SKM-1 treated with dmso at 0.1 percent for 144 hours (cell line): Measurements from ENCODE around the gene ZCCHC14.

Source experiments
- DNase-seq: peaks from one replicate; lab custom pipeline; 2025; ENCODE audit not compliant: unreplicated experiment; lab: John Stamatoyannopoulos, UW

The ZCCHC14 gene

DNA sequence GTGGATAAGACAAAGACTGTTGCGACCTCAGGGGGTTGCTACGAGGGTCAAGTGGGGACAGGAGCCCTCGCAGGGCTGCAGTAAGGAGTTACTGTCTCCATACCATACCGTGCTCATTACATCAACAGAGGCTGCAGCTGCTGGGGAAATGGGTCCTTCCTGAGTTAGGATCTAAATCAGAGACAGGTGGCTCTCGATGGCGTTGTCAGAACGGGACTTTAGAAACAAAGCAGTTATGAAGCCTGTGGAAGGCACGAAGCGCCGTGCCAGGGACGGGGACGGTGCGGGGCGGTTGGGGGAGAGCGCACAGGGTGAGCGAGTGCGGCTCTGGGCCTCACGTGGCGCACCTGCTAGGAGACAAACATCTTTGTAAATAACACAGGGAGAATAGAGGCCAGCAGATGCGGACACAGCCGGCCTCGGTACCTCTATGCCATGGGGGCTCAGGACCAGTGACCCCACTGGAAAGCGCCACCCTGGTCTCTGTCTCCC, 34.4 kb downstream of the ZCCHC14 start:
- no peak for DNase-seq

DNA sequence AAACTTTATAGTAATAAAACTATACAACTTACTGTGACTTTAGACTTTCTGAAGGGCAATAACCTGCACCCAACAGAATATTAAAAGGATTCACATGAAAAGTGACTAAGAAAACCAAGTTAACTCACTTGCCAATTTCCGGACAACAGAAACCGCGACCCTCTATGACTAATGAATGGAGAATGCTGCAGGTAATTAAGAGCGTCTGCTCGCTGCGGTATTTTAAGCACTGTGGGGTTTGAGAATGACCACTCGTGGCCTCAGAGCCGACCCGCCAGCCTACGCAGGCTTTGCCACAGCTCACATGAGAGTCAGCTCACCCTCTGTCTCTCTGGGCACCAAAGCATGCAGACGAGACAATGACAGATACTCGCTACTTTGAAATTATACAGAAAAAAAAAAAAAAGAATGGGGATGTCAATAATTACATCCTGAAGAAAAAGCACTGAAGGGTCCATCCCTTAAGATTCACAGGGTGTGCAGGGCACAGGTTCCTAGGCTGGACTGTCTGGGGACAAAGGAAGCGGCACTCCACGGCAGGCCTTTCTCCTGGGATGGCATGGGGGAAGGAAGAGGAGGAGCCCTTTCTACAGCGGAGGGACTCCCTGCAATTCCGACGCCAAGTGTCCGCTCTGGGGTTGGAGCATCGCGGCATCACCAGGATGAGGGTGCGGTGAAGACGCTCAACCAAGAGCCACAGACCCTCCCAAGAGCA, 35.0 kb downstream of the ZCCHC14 start:
- DNase-seq = no peak

DNA sequence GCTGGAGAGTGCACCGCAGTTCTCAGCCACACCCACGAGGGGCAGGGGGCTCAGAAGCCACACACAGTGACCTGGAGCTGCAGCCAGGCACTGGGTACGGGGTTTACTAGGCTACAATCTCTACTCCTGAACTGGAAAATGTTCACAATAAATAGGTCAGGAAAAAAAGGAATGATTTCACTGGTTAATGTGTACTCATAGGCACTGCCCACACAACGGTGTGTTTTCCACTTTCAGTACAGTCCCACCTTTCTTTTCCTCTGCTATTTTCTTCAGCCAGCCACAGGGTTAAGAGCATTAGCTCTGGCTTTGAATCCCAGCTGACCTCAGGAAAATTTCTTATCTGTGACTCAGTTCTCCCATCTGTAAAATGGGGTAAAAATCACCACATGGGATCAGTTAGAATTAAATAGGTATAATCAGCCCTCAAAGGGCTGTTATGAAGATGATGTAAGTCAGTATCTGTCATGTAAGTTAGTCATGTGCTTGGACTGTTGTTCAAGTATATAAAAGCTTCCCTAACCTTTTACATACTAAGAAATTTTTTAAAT, 35.7 kb downstream of the ZCCHC14 start:
- no peak for DNase-seq

- no peak for DNase-seq
Observed at GRCh38 chr16:87454391-87454790, 38.4 kb downstream of the ZCCHC14 start.

- DNase-seq = no peak
Observed at GRCh38 chr16:87453326-87453725, 39.5 kb downstream of the ZCCHC14 start.

DNA sequence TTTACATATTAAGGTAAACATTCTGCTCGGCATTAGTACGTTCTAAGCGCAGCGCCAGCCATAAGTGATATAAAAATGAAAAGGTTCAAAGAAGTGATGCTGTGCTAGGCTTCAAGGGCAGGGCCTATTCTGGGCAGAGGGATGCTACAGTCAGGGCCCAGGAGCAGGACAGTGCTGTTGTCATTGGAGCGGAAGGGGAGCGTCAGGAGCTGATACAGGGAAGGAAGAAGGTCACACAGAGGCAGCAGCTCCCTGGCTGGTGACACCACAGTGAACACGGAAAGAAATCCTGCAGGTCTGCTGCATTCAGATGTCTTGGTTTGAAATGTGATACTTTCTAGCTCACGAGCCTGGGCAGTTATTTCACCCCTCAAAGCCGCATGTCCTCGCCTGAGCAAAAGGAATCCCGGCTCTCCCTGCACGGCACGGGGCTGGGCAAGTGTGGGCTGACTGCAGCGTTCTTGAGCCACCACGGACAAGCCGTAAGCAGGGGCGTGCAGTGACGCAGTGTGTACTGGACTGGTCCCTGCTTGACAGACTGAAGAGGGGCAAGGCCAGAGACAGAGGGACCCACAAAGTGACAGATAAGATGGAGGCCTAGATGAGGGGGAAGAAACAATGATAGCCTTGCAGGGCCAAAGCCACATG, 41.1 kb downstream of the ZCCHC14 start:
- DNase-seq = no peak

- no peak for DNase-seq
Observed at GRCh38 chr16:87448866-87449265, 44.0 kb downstream of the ZCCHC14 start.

DNA sequence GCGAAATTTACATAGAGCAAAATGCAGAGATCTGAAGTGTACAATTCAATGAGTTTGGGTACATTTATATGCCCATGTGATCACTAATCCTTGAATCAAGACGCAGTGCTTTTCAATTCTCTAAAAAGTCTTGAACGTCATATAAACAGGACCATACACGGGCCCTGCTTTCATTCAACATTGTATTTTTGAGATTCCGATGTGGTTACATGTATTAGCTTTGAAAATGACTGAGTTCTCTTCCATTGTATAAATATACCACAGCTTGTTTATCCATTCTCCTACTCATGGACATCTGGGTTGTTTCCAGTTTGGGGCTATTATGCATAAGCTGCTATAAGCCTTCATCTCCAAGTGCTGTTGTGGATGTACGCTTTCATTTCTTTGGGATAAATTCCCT, 45.5 kb downstream of the ZCCHC14 start:
- no peak for DNase-seq

- DNase-seq = no peak
Observed at GRCh38 chr16:87446479-87446878, 46.3 kb downstream of the ZCCHC14 start.

GRCh38 chr16:87445486-87445885, 47.3 kb downstream of the ZCCHC14 start:
- DNase-seq = no peak

GRCh38 chr16:87443964-87444363, 48.9 kb downstream of the ZCCHC14 start:
- DNase-seq = no peak

DNA sequence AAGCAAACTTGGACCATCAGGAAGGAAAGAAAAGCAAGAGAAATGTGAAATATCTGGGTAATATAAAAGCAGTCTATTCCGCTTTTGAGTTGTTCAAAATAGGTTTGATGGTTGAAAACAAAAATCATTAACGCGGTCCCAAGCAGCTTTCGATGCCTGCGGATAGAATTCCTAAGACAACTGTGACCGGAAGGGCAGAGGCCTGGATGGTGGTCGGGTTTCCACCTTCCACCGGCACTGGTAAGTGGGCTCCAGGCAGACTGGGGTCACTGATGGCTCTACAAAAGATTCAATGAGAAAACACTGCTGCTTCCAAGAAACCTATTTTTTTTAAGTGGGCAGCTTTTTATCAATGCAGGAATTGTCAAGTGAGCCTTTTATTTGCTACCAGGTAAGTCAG, 49.8 kb downstream of the ZCCHC14 start:
- no peak for DNase-seq

DNA sequence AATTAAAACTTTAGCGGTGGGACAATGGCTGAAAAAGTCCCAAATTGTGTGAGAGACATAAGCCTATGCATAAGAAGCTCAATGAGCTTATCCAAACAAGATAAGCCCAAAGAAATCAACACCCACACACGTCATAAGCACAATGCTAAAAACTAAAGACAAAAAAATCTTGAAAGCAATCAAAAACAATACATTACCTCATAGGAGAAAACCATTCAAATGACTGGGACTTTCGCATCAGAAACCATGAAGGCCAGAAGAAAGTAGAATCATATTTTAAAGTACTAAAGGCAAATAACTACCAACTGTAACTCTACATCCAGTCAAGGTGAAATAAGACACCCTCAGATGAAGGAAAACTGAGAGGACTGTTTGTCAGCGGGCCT, 50.2 kb downstream of the ZCCHC14 start:
- no peak for DNase-seq

GRCh38 chr16:87441886-87442580, 50.8 kb downstream of the ZCCHC14 start:
- DNase-seq = no peak

DNA sequence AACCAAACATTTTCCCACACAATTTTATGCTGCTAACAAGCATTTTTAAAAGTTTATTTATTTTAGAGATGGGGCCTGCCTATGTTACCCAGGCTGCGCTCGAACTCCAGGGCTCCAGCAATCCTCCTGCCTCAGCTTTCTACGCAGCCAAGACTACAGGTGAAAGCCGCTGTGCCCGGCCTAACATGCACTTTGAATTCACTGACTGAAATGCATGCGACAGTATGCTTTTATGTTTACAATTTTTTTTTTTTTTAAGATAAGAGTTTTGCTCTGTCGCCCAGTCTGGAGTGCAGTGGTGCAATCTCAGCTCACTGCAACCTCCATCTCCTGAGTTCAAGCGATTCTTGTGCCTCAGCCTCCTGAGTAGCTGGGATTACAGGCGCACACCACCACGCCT, 52.9 kb downstream of the ZCCHC14 start:
- DNase-seq = no peak

- DNase-seq = no peak
Observed at GRCh38 chr16:87438611-87438985, 54.2 kb downstream of the ZCCHC14 start.

DNA sequence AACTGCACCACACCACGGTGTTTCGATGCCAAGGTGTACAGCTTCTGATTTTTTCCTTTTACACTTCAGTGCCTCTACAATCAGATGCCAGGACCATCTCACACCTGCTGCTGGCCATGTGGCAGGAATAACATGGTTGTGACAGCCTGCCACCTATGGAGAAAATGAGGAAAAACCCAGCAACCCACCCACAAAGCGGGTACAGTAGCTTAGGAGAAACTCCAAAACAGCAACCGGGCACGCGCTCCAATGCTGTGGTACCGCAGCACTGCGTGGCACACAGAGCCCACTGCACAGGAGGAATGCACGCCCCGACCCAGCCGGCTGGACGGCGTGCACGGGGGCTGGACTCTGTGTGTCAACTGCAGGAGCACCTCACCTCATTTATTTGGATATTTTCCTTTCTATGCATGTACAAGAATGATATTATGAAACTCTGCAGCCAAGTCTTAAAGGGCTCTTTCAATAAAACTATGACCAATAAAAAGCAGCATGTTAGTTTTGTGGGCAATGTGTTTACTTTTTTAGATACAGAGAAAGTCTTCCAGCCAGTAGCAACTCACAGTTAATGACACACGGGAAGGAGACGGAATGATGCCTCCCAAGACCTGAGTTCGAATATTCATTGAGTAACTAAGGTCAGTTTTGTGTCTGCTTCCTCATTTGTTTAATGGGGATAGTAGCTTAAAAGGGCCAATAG, 54.8 kb downstream of the ZCCHC14 start:
- DNase-seq = no peak

DNA sequence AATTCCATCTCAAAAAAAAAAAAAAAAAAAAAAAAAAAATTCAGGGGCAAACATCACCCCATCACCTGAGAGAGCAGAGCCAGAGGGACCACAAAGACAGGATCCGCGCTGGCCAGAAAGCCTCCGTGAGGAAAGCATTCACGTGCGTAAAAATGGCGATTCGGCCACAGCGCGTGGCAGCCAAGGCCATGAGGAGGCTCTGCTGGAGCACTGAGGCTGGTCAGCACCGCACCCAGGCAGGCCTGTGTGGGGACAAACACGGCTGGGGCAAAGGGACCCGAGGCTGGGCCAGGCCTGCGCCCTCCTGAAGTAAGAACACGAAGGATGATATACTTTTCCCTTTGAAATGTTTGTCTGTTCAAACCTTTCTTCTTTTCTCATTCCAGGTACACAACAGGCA, 55.5 kb downstream of the ZCCHC14 start:
- DNase-seq = no peak

DNA sequence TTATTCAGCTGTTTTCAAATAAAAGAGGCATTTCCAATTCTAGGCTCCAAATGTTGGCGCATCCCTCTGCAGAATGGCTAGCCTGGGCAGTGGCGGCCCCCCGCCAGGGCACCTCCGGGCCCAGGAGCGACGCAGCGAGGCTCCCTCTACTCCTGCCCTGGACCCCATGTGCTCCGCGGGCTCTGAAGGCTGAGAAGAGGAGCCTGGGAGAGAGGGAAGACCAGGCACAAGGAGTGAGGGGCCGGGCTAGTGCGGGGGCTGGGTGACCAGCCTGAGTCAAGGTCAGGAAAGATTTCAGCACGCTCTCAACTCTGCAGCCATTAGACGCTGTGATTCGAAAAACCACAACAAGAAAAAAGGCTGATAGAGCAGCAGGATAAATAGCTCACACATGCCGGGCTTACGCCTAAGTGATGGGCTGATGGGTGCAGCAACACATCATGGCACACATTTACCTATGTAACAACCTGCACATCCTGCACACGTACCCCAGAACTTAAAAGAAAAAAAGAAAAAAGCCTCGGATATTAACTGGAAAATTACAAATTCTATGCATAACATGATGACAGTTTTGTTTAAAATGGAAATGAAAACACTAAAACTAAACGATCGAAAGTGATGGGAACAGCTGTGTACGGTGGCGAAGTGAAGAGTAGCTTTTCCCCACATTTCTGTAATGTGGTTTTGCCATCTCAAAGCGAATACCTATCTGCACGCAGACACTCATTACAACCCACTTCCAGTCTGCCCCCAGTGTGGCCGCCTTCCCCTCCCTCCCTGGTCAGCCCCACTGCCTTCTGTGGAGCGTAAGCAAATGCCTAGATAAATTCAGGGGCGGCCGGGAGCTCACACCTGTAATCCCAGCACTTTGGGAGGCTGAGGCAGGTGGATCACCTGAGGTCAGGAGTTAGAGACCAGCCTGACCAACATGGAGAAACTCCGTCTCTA, 56.3 kb downstream of the ZCCHC14 start:
- no peak for DNase-seq
